ENCODE data around the gene RUNX1. TPM values are rescaled to one million over a fixed set of nuclear protein-coding genes. Genes with fewer than 3 reads are reported as not detected.

The RUNX1 gene
- total RNA-seq, 1 experiment from 2014 or later, result 2.2 TPM

- H3K4me3 ChIP-seq, result no peak overlapping the region
- no peaks in the 10 kb centered on the region for H3K9me3 ChIP-seq
- DNase-seq, result no peak
- H3K27me3 ChIP-seq, result no peaks in the 10 kb centered on the region
- H3K36me3 ChIP-seq, result no peaks in the 10 kb centered on the region
These were observed 144.4 kb downstream of the RUNX1 start for GRCh38 chr21:34904526-34905217.

GRCh38 chr21:34900376-34900775 is 148.7 kb downstream of the RUNX1 start:
- Histone ChIP-seq H3K36me3 (no peaks in the 10 kb centered on the region), H3K4me3 (no peak overlapping the region), H3K9me3 (0 out of 2 replicates have a peak, but pooled peaks cover 1% of the 10 kb centered on the region), H3K27me3 (no peaks in the 10 kb centered on the region)
- DNase-seq, result no peak

- no peaks in the 10 kb centered on the region for H3K36me3 ChIP-seq
- DNase-seq, result no peak
- H3K9me3 ChIP-seq, result 0 out of 2 replicates have a peak, but pooled peaks cover 1% of the 10 kb centered on the region
- no peaks in the 10 kb centered on the region for H3K27me3 ChIP-seq
- no peak overlapping the region for H3K4me3 ChIP-seq
These were observed 149.3 kb downstream of the RUNX1 start for GRCh38 chr21:34899760-34900159.

GRCh38 chr21:34899302-34899701 is 149.8 kb downstream of the RUNX1 start:
- 0 out of 2 replicates have a peak, but pooled peaks cover 1% of the 10 kb centered on the region for H3K9me3 ChIP-seq
- no peak for DNase-seq
- no peak overlapping the region for H3K4me3 ChIP-seq
- no peaks in the 10 kb centered on the region for H3K36me3 ChIP-seq
- no peaks in the 10 kb centered on the region for H3K27me3 ChIP-seq

- no peak for DNase-seq
- Histone ChIP-seq H3K9me3 (0 out of 2 replicates have a peak, but pooled peaks cover 1% of the 10 kb centered on the region), H3K4me3 (no peak overlapping the region), H3K27me3 (no peaks in the 10 kb centered on the region), H3K36me3 (no peaks in the 10 kb centered on the region)
These were observed 151.3 kb downstream of the RUNX1 start for GRCh38 chr21:34897828-34898227.

GRCh38 chr21:34894401-34894800 is 154.7 kb downstream of the RUNX1 start:
- Histone ChIP-seq H3K36me3 (no peaks in the 10 kb centered on the region), H3K9me3 (0 out of 2 replicates have a peak, but pooled peaks cover 1% of the 10 kb centered on the region), H3K4me3 (no peak overlapping the region), H3K27me3 (no peaks in the 10 kb centered on the region)
- no peak for DNase-seq

GRCh38 chr21:34892209-34892608 is 156.9 kb downstream of the RUNX1 start:
- no peak for DNase-seq

GRCh38 chr21:34891613-34891943 is 157.5 kb downstream of the RUNX1 start:
- H3K36me3 ChIP-seq, result no peaks in the 10 kb centered on the region; the same call in 1 of the 2 replicates
- H3K27me3 ChIP-seq, result no peaks in the 10 kb centered on the region
- H3K9me3 ChIP-seq, result no peaks in the 10 kb centered on the region
- DNase-seq, result no peak
- H3K4me3 ChIP-seq, result no peak overlapping the region

More at GRCh38 chr21:34892209-34892608, 156.9 kb downstream of the RUNX1 start:
- H3K9me3 ChIP-seq, result no peaks in the 10 kb centered on the region
- H3K27me3 ChIP-seq, result no peaks in the 10 kb centered on the region
- no peaks in the 10 kb centered on the region for H3K36me3 ChIP-seq
- no peak overlapping the region for H3K4me3 ChIP-seq

GRCh38 chr21:34890724-34891612 is 158.1 kb downstream of the RUNX1 start:
- Histone ChIP-seq H3K36me3 (peaks cover 4% of the 10 kb centered on the region), H3K9me3 (no peaks in the 10 kb centered on the region), H3K27me3 (no peaks in the 10 kb centered on the region), H3K4me3 (peak overlapping the region; percentile 20)
- DNase-seq, result peak; percentile 9

- Histone ChIP-seq H3K9me3 (no peaks in the 10 kb centered on the region), H3K36me3 (peaks cover 8% of the 10 kb centered on the region), H3K27me3 (no peaks in the 10 kb centered on the region), H3K4me3 (peak overlapping the region; percentile 70)
- no peak for DNase-seq
These were observed 158.7 kb downstream of the RUNX1 start for GRCh38 chr21:34890470-34890723.

GRCh38 chr21:34889676-34890469 is 159.2 kb downstream of the RUNX1 start:
- H3K4me3 ChIP-seq, result peak overlapping the region; percentile 70
- no peaks in the 10 kb centered on the region for H3K9me3 ChIP-seq
- DNase-seq, result peak; percentile 90
- peaks cover 12% of the 10 kb centered on the region for H3K36me3 ChIP-seq
- no peaks in the 10 kb centered on the region for H3K27me3 ChIP-seq

- Histone ChIP-seq H3K27me3 (no peaks in the 10 kb centered on the region), H3K9me3 (no peaks in the 10 kb centered on the region), H3K4me3 (peak overlapping the region; percentile 70), H3K36me3 (peaks cover 17% of the 10 kb centered on the region)
- peak; percentile 69 for DNase-seq
These were observed 159.8 kb downstream of the RUNX1 start for GRCh38 chr21:34889320-34889675.

- Histone ChIP-seq H3K27me3 (no peaks in the 10 kb centered on the region), H3K36me3 (peaks cover 22% of the 10 kb centered on the region), H3K9me3 (no peaks in the 10 kb centered on the region), H3K4me3 (peak overlapping the region; percentile 70)
- peak; percentile 97 for DNase-seq
These were observed 160.4 kb downstream of the RUNX1 start for GRCh38 chr21:34888569-34889319.

- DNase-seq, result peak; percentile 96
- H3K36me3 ChIP-seq, result peaks cover 27% of the 10 kb centered on the region
- H3K9me3 ChIP-seq, result no peaks in the 10 kb centered on the region
- H3K27me3 ChIP-seq, result no peaks in the 10 kb centered on the region
- H3K4me3 ChIP-seq, result peak overlapping the region; percentile 69
These were observed 161.2 kb downstream of the RUNX1 start for GRCh38 chr21:34887725-34888568.

GRCh38 chr21:34887105-34887442 is 162.0 kb downstream of the RUNX1 start:
- Histone ChIP-seq H3K36me3 (peaks cover 35% of the 10 kb centered on the region), H3K9me3 (no peaks in the 10 kb centered on the region)

More at GRCh38 chr21:34887105-34887442, 162.0 kb downstream of the RUNX1 start:
- DNase-seq, result no peak
- Histone ChIP-seq H3K27me3 (no peaks in the 10 kb centered on the region), H3K4me3 (peak overlapping the region; percentile 69)
